HCT116 (cell line): ENCODE data around the gene TAF1C.

Experiments
- CBX3 ChIP-seq: IDR thresholded peaks from 2 replicates; pipeline ENCODE4 v1.6.1; 2012; ENCODE audit warnings: low read depth
- CEBPB ChIP-seq: IDR thresholded peaks from 2 replicates; pipeline ENCODE4 v1.6.1; 2012; ENCODE audit warnings: low read depth
- CTCF ChIP-seq, 3 experiments: fragments of 200-600 bp in 1 of 3; sonication (generic) in 1 of 3; IDR thresholded peaks in 2 of 3; conservative IDR thresholded peaks in 1 of 3; 2 replicates each; pipeline ENCODE4 v1.5.1; 2012 to 2017; ENCODE audit warnings: low read depth in 2 of 3, low read length in 2 of 3, antibody characterized with exemption in 1 of 3, borderline replicate concordance in 1 of 3, control low read depth in 1 of 3, mild to moderate bottlenecking in 1 of 3, mixed read lengths in 1 of 3, mixed run types in 1 of 3, moderate library complexity in 1 of 3; ENCODE audit not compliant: insufficient read depth in 1 of 3
- EZH2 ChIP-seq: fragments of 200-600 bp; sonication (generic); IDR thresholded peaks from 2 replicates; pipeline ENCODE4 v1.6.1; 2017; ENCODE audit warnings: antibody characterized with exemption, mixed run types
- EZH2phosphoT487 ChIP-seq: fragments of 200-600 bp; IDR thresholded peaks from 2 replicates; pipeline ENCODE4 v1.6.1; 2018; ENCODE audit warnings: antibody characterized with exemption, borderline replicate concordance
- FOSL1 ChIP-seq: IDR thresholded peaks from 2 replicates; pipeline ENCODE4 v1.6.1; 2012; ENCODE audit warnings: low read depth
- MAX ChIP-seq: IDR thresholded peaks from 2 replicates; pipeline ENCODE4 v1.6.1; 2012
- POLR2A ChIP-seq: IDR thresholded peaks from 2 replicates; pipeline ENCODE4 v1.7.0; 2011; ENCODE audit warnings: borderline replicate concordance; ENCODE audit not compliant: insufficient read depth, insufficient read length; ENCODE audit errors: extremely low read depth
- POLR2AphosphoS5 ChIP-seq: IDR thresholded peaks from 2 replicates; pipeline ENCODE4 v1.6.1; 2011; ENCODE audit warnings: mild to moderate bottlenecking, low read depth, low read length, moderate library complexity
- REST ChIP-seq: IDR thresholded peaks from 2 replicates; pipeline ENCODE4 v1.6.1; 2012; ENCODE audit warnings: low read depth
- SIN3A ChIP-seq: IDR thresholded peaks from 2 replicates; pipeline ENCODE4 v1.6.1; 2012; ENCODE audit warnings: low read depth
- SP1 ChIP-seq: IDR thresholded peaks from 2 replicates; pipeline ENCODE4 v1.6.1; 2012; ENCODE audit warnings: low read depth
- YY1 ChIP-seq: IDR thresholded peaks from 2 replicates; pipeline ENCODE4 v1.6.1; 2011; ENCODE audit warnings: low read length, low read depth, moderate library complexity, mild to moderate bottlenecking; ENCODE audit not compliant: insufficient replicate concordance; ENCODE audit errors: extremely low read depth
- ZFX ChIP-seq: fragments of 450-650 bp; IDR thresholded peaks from 2 replicates; pipeline ENCODE4 v1.6.1; 2017

GRCh38 chr16:84144209-84144858 lies 42.5 kb downstream of the TAF1C start:
- no peak for TF ChIP-seq ZFX
- peak in 2 of 3 experiments; percentile 19 to 45; a peak in 3 of 6 replicates for TF ChIP-seq CTCF (IDR thresholded peaks at IDR 0.05 in 2 of 3, conservative IDR thresholded peaks at IDR 0.05 in 1 of 3; ENCODE audit: borderline replicate concordance in 1 of 3, insufficient read depth in 1 of 3, low read depth in 2 of 3, low read length in 2 of 3)
- no peak for TF ChIP-seq POLR2A
- no peak for TF ChIP-seq FOSL1
- TF ChIP-seq POLR2AphosphoS5: no peak
- no peak for TF ChIP-seq MAX
- TF ChIP-seq CBX3: no peak
- TF ChIP-seq REST: no peak
- no peak for TF ChIP-seq CEBPB
- no peak for TF ChIP-seq YY1
- TF ChIP-seq EZH2: no peak
- no peak for TF ChIP-seq EZH2phosphoT487
- no peak for TF ChIP-seq SIN3A
- no peak for TF ChIP-seq SP1
